Upper lobe of right lung (tissue), 1 donor: ENCODE results near the gene SIRT7. TPM values are rescaled to one million over a fixed set of nuclear protein-coding genes. Genes with fewer than 3 reads are reported as not detected.

Experiments
- ATAC-seq: fragments of 200-7000 bp; cut with Tn5 transposase; one replicate; pipeline ENCODE4 v1.9.1; 2020; ENCODE audit warnings: mild to moderate bottlenecking, moderate library complexity
- DNase-seq: peaks from one replicate; pipeline ENCODE4 v3.0.0-alpha.2; 2020
- H3K27ac ChIP-seq: fragments of 200-600 bp; one replicate; pipeline ENCODE4 v1.8.0; 2022
- H3K27me3 ChIP-seq: fragments of 200-600 bp; one replicate; pipeline ENCODE4 v1.8.0; 2022; ENCODE audit warnings: mild to moderate bottlenecking
- H3K36me3 ChIP-seq: fragments of 200-600 bp; one replicate; pipeline ENCODE4 v1.8.0; 2022
- H3K4me1 ChIP-seq: fragments of 200-600 bp; one replicate; pipeline ENCODE4 v1.8.0; 2022
- H3K4me3 ChIP-seq: fragments of 200-600 bp; one replicate; pipeline ENCODE4 v1.8.0; 2022; ENCODE audit warnings: mild to moderate bottlenecking
- H3K9me3 ChIP-seq: fragments of 200-600 bp; one replicate; pipeline ENCODE4 v1.8.0; 2022
- intact Hi-C: fragments of 100-400 bp; cut with DNase I; formaldehyde crosslinking; loops from one replicate; pipeline ENCODE4 v1.11.0; 2022
- total RNA-seq: library from RNA; stranded (reverse); fragmentation: NEBNext Ultra II Directional; extraction: Animal tissue kit (Norgen Biotek cat#: 25700); gene quantifications from one replicate; pipeline ENCODE4 v1.2.1, GENCODE V29; 2021
- TF ChIP-seq, protein P1 (sequence below): fragments of 200-600 bp; IDR thresholded peaks from one replicate; pipeline ENCODE4 v1.8.0; 2022; ENCODE audit warnings: antibody characterized with exemption
- donor health status: DM: no; HTN: yes; CAD: no; lungs with severe emphysema.

Gene SIRT7
- total RNA-seq, 1 donor from 2014 or later = 27.5 TPM

DNA sequence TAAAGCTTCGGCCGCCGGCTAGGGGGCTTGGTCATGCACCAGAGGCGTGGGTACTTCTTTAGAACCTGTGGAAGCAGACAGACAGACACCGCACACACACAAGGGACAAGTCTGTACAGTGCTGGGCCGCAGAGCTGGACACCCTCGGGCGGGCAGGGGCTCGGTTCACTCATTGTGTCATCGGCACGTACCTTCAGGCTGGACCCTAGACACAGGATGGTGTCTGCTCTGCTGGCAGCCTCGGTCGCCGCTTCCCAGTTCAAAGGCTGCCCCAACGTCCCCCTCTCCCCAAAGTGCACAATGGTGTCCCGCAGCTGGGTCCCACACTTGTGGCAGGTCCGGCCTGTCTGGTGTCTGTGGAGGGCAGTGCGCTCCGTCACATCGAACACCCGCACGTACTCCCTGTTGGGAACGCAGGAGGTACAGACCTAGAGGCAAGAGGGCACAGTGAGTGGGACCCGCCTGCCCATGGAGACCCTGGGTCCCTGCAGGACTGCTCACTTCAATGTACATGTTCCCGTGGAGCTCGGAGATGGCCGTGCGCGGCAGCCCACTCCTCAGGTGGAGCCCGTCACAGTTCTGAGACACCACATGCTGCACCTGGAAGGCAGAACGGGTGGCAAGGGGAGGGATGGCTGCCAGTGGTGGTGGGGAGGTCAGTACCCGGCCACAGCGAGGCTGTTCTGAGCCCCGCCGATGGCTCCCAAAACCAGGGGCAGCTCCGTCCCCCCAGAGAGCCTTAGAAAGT, 3.7 kb downstream of the SIRT7 start:
- no peaks in the 10 kb centered on the region for H3K9me3 ChIP-seq
- no peak for ATAC-seq
- no peak for DNase-seq

DNA sequence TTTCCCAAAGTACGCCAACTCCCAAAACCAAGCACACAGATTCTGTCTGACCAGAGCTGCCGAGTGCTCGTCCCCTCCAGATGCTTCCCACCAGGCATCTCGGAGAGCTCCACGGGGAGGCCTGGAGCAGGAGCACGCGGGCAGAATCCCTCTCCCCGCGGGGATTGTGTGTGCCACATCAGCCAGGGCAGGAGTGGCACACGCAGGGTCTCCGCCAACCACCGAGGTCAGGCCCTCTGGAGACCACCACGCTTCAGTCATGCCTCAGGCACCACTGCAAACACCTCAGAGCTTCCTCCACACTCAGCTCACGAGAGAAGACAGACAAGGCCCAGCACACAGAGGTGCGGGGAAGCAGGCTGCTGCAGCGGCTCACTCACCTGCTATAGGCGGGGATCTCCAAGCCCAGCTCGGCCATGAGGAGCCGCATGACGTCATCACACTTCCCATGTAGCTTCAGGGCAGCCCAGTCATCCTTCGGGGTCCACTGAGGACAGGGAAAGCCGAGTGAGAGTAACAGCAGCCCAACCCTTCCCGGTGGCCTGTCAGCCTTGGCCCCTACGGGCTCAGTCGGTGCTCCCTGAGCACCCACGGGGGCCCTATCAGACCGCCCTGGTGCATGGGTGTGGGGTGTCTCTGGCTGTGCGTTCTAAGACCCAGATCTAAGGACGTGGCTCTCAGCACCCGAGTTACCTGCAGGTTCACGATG, 4.4 kb downstream of the SIRT7 start:
- Histone ChIP-seq H3K27me3 (no peaks in the 10 kb centered on the region), H3K4me3 (no peak overlapping the region), H3K27ac (no peak overlapping the region), H3K9me3 (no peaks in the 10 kb centered on the region), H3K36me3 (peaks cover 37% of the 10 kb centered on the region), H3K4me1 (peaks cover 28% of the 10 kb centered on the region)
- TF ChIP-seq, protein P1, sequence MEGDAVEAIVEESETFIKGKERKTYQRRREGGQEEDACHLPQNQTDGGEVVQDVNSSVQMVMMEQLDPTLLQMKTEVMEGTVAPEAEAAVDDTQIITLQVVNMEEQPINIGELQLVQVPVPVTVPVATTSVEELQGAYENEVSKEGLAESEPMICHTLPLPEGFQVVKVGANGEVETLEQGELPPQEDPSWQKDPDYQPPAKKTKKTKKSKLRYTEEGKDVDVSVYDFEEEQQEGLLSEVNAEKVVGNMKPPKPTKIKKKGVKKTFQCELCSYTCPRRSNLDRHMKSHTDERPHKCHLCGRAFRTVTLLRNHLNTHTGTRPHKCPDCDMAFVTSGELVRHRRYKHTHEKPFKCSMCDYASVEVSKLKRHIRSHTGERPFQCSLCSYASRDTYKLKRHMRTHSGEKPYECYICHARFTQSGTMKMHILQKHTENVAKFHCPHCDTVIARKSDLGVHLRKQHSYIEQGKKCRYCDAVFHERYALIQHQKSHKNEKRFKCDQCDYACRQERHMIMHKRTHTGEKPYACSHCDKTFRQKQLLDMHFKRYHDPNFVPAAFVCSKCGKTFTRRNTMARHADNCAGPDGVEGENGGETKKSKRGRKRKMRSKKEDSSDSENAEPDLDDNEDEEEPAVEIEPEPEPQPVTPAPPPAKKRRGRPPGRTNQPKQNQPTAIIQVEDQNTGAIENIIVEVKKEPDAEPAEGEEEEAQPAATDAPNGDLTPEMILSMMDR = no peak
- ATAC-seq = no peak
- intact Hi-C loops = no loop called here
- DNase-seq = no peak

More for the DNA sequence above, 3.7 kb downstream of the SIRT7 start:
- Histone ChIP-seq H3K36me3 (peaks cover 37% of the 10 kb centered on the region), H3K27ac (no peak overlapping the region), H3K4me3 (no peak overlapping the region), H3K4me1 (peaks cover 29% of the 10 kb centered on the region), H3K27me3 (no peaks in the 10 kb centered on the region)
- TF ChIP-seq, protein P1 = no peak
- intact Hi-C loops = no loop called here

DNA sequence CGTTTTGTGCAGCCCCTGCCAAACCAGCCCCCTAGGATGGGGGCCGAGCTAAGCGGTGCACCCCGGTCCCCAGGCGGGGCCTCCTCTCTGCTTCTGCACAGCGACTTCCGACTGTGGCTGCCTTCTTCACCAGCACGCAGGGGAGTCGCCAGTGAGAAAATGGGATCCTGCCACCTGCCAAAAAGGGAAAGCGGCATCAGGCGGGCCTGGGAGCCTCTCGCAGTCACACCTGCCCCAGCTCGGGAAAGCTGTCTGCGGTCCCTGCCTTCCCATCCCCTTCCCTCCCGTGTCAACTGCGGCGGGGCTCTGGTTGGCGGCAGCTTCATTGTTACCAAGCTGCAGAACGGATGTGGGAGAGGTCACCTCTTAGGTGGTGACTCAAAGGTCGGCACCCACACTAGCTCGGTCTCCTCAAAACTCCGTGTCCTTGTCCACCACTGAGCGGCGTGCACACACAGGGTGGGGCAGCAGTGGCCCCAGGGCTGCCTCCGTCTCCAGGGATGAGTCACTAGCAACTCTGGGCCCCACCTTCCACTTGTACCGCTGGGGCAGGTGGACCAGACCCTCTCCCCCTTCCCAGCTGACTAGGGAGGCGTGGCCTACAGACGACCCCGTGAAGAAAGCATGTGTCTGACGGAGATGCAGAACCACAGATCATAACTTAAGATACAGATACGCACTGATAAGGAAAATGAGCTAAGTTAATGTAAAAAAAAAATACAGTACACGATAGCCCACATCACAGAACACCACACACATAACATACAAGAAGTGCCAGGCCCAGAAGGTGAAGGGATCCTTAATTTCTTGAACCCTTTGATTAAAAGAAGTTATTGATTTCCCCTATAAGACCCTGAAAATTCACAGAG, 5.3 kb downstream of the SIRT7 start:
- intact Hi-C loops = no loop called here
- H3K9me3 ChIP-seq = no peaks in the 10 kb centered on the region
- no peak overlapping the region for H3K4me3 ChIP-seq
- no peak overlapping the region for H3K27ac ChIP-seq
- ATAC-seq (no peak), DNase-seq (no peak)
- TF ChIP-seq, protein P1 = no peak
- H3K27me3 ChIP-seq = no peaks in the 10 kb centered on the region
- peaks cover 37% of the 10 kb centered on the region for H3K36me3 ChIP-seq
- H3K4me1 ChIP-seq = peaks cover 23% of the 10 kb centered on the region

DNA sequence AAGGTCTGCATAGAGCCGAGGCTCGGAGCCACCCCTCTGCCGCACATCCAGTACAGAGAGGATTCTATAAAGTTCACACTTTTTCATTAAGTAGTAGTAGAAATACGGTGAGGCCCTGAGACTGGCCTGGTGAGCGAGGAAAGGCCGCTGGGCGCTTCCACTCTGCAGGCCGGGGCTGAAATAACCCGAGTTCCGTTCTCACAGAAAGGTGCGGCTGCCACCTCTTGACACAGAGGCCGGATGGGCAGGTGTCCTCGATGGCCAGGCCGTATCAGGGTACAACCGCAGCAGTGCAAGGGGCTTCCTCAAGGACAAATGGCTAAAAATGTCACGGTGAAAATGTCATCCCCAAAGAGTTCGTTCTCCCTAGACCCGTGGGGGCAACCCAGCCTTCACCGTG, 6.0 kb downstream of the SIRT7 start:
- peaks cover 37% of the 10 kb centered on the region for H3K36me3 ChIP-seq
- peaks cover 19% of the 10 kb centered on the region for H3K4me1 ChIP-seq
- TF ChIP-seq, protein P1 = no peak
- ATAC-seq = no peak
- H3K27me3 ChIP-seq = no peaks in the 10 kb centered on the region
- peak overlapping the region; percentile 16 for H3K4me3 ChIP-seq
- intact Hi-C loops = no loop called here
- no peak for DNase-seq
- no peaks in the 10 kb centered on the region for H3K9me3 ChIP-seq
- H3K27ac ChIP-seq = peak overlapping the region; percentile 55

DNA sequence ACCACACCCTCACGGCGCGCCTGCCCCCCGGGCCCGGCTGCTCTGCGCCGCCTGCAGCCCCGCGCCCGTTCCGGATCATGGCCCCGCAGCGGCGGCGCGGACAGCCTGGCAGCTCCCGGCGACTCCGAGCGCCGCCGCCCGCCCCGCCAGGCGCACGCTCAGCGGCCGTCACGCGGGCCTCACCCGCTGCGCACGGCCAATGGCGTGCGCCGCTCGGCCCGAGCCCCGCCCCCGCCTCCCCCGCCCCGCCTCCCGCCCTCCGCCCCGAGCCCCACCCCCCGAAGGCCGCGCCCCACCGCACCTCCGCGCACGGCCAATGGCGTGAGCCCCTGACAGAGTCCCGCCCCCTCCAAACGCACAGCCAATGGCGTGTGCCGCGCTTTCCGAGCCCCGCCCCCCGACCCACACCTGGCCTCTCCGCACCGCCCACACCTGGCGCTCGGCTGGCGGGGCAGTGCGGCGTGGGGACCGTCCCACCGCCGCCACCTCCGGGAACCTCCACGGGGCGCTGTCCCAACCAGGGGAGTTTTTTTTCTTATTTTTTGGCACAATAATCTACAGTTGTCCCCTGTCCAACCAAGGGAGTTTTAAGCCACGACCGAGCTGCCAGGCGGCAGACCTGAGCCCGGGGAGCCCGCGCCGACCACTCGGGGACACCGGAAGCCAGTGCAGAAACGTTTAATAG, 6.6 kb downstream of the SIRT7 start, which contains the start of gene PCYT2:
Gene PCYT2, minus strand, starts transcription at position 123 of the 685 bp plus-strand sequence. Its CDS starts 44 bp downstream, at position 79.
- ATAC-seq (peak; percentile 96), DNase-seq (peak; percentile 97)
- H3K4me3 ChIP-seq = peak within 1 kb of the TSS; percentile 85
- H3K27me3 ChIP-seq = no peaks in the 10 kb centered on the region
- peak within 1 kb of the TSS; percentile 60 for H3K27ac ChIP-seq
- TF ChIP-seq, protein P1 = peak; percentile 28
- intact Hi-C loops = no loop called here
- peaks cover 39% of the 10 kb centered on the region for H3K36me3 ChIP-seq
- peaks cover 14% of the 10 kb centered on the region for H3K4me1 ChIP-seq
- H3K9me3 ChIP-seq = no peaks in the 10 kb centered on the region
